HepG2 (cell line): Measurements from ENCODE around the gene MSMB. TPM values are rescaled to one million over a fixed set of nuclear protein-coding genes. Genes with fewer than 3 reads are reported as not detected.

Experiments
- ATAC-seq: fragments of 200-7000 bp; cut with Tn5 transposase; 3 replicates; pipeline ENCODE4 v1.9.1; 2020; ENCODE audit warnings: mild to moderate bottlenecking, moderate library complexity
- BruUV-seq: library from RNA; stranded (reverse); fragments of 400-500 nt; replicated peaks from 2 replicates; lab custom pipeline; 2021; lab: Mats Ljungman, UMichigan
- CTCF ChIA-PET: fragments of 300-600 bp; formaldehyde crosslinking; extraction: SDS; loops from one replicate; lab custom pipeline; 2021; ENCODE audit warnings: low total read pairs, inconsistent platforms, low intra/inter-chr PET ratio; lab: Yijun Ruan, JAX
- POLR2A ChIA-PET: fragments of 350-600 bp; sonication (Branson Sonifier 250); formaldehyde crosslinking; loops from one replicate; lab custom pipeline; 2020; ENCODE audit warnings: antibody characterized with exemption, inconsistent platforms; lab: Yijun Ruan, JAX
- DNase-seq: peaks from one replicate; pipeline ENCODE4 v3.0.0-alpha.2; 2015; ENCODE audit warnings: low spot score
- FAIRE-seq: peaks from 3 replicates; lab custom pipeline; 2011; peaks lifted over from hg19 to GRCh38; lab: Jason Lieb, UNC
- H2AFZ ChIP-seq: one replicate; pipeline ENCODE4 v1.6.1; 2011; ENCODE audit warnings: low read length, inconsistent platforms
- H3K27ac ChIP-seq: fragments of 300-600 bp; 3 replicates; pipeline ENCODE4 v1.8.0; 2011; ENCODE audit warnings: mixed run types, mild to moderate bottlenecking, mixed read lengths, low read length, inconsistent platforms; ENCODE audit not compliant: insufficient read depth; ENCODE audit errors: extremely low read length
- H3K27me3 ChIP-seq, 2 experiments: fragments of 200-600 bp in 1 of 2; 2 replicates in 1 of 2; 3 replicates in 1 of 2; pipeline versions ENCODE4 v1.6.0 to v1.8.0; 2011; ENCODE audit warnings: low read length in 2 of 2, mild to moderate bottlenecking in 2 of 2, moderate library complexity in 2 of 2, inconsistent platforms in 1 of 2; ENCODE audit not compliant: insufficient read depth in 2 of 2, control insufficient read depth in 1 of 2
- H3K36me3 ChIP-seq, 2 experiments: fragments of 200-600 bp in 1 of 2; replicated peaks in 1 of 2; 2 replicates in 1 of 2; 3 replicates in 1 of 2; pipeline versions ENCODE4 v1.5.1 to v1.8.0; 2011; ENCODE audit warnings: low read length in 2 of 2, inconsistent platforms in 1 of 2; ENCODE audit not compliant: insufficient read depth in 2 of 2, control insufficient read depth in 1 of 2
- H3K4me1 ChIP-seq: 2 replicates; pipeline ENCODE4 v1.5.1; 2012; ENCODE audit warnings: low read length, inconsistent platforms; ENCODE audit not compliant: insufficient read depth
- H3K4me2 ChIP-seq: 2 replicates; pipeline ENCODE4 v1.6.0; 2011; ENCODE audit warnings: low read depth, low read length, inconsistent platforms
- H3K4me3 ChIP-seq, 3 experiments: fragments of 200-600 bp in 1 of 3; sonication (generic), shearing (Covaris generic) in 1 of 3; replicated peaks in 1 of 3; 2 replicates each; pipeline ENCODE4 v1.5.1; 2011 to 2016; ENCODE audit warnings: low read length in 3 of 3, inconsistent platforms in 2 of 3, low read depth in 2 of 3, mild to moderate bottlenecking in 2 of 3, control low read depth in 1 of 3, mixed read lengths in 1 of 3; ENCODE audit not compliant: insufficient read depth in 1 of 3
- H3K79me2 ChIP-seq: one replicate; pipeline ENCODE4 v1.6.1; 2011; ENCODE audit warnings: low read length, inconsistent platforms; ENCODE audit not compliant: insufficient read depth
- H3K9ac ChIP-seq: 2 replicates; pipeline ENCODE4 v1.6.0; 2011; ENCODE audit warnings: mild to moderate bottlenecking, low read depth, low read length, inconsistent platforms; ENCODE audit not compliant: insufficient read depth
- H3K9me3 ChIP-seq: 2 replicates; pipeline ENCODE4 v1.5.1; 2012; ENCODE audit warnings: mild to moderate bottlenecking, low read length
- H4K20me1 ChIP-seq: 2 replicates; pipeline ENCODE4 v1.6.0; 2011; ENCODE audit warnings: inconsistent platforms, mild to moderate bottlenecking, low read length, moderate library complexity; ENCODE audit not compliant: insufficient read depth
- ATF3 ChIP-seq: sonication (generic); formaldehyde crosslinking; IDR thresholded peaks from 2 replicates; pipeline ENCODE4 v1.4.0; 2020; ENCODE audit warnings: missing genetic modification reagents
- HDAC2 ChIP-seq: sonication (generic); formaldehyde crosslinking; IDR thresholded peaks from 2 replicates; pipeline ENCODE4 v1.4.0; 2020; ENCODE audit warnings: missing genetic modification reagents
- PLSCR1 ChIP-seq: sonication (generic); formaldehyde crosslinking; IDR thresholded peaks from 2 replicates; pipeline ENCODE4 v1.5.0; 2020; ENCODE audit warnings: missing genetic modification reagents, mild to moderate bottlenecking, borderline replicate concordance
- XRCC5 ChIP-seq: fragments of 200-400 bp; formaldehyde crosslinking; optimal IDR thresholded peaks from 2 replicates; pipeline ENCODE3; 2017; ENCODE audit warnings: mild to moderate bottlenecking, low read length
- ZNF34 ChIP-seq: sonication (generic); formaldehyde crosslinking; IDR thresholded peaks from 2 replicates; pipeline ENCODE4 v1.4.0; 2020; ENCODE audit warnings: mild to moderate bottlenecking, missing genetic modification reagents, borderline replicate concordance
- ZNF646 ChIP-seq: sonication (generic); formaldehyde crosslinking; IDR thresholded peaks from 2 replicates; pipeline ENCODE4 v1.9.0; 2021; ENCODE audit warnings: mild to moderate bottlenecking, missing genetic modification reagents
- WGBS: methylation state at CpG from one replicate; pipeline ENCODE4 v1.1.6; 2017; ENCODE audit warnings: low lambda C conversion rate; 5-methylcytosine and 5-hydroxymethylcytosine counted together
- in situ Hi-C: cut with HindIII; loops from 2 replicates; pipeline ENCODE4 v1.10.0; 2017; ENCODE audit warnings: low pct_unique_long_range_greater_than_20kb; ENCODE audit not compliant: extremely low pct_ligation_motif_present
- intact Hi-C: fragments of 100-400 bp; cut with micrococcal nuclease; formaldehyde crosslinking; loops from one replicate; pipeline ENCODE4 v1.10.0; 2022; ENCODE audit not compliant: unreplicated experiment
- polyA plus RNA-seq, 8 experiments: library from polyadenylated mRNA; depleted of rRNA in 3 of 8; stranded (reverse) in 7 of 8; unstranded in 1 of 8; fragments of >200 nt; fragmentation: Illumina TruSeq in 4 of 8; extraction: Trizol in 4 of 8; gene quantifications; 2 replicates each; pipeline versions ENCODE4 v1.2.1 to v1.2.3, GENCODE V29; 2011 to 2016; ENCODE audit warnings: low read depth in 4 of 8, missing spikeins in 1 of 8, mixed read lengths in 1 of 8; ENCODE audit not compliant: insufficient read depth in 1 of 8
- total RNA-seq, 5 experiments: library from RNA; depleted of rRNA; stranded (reverse); fragments of >200 nt; fragmentation: Illumina TruSeq; extraction: Trizol; gene quantifications; 2 replicates each; pipeline ENCODE4 v1.2.3, GENCODE V29; 2016; ENCODE audit warnings: low read depth in 1 of 5
- TF ChIP-seq, protein P1 (sequence below): IDR thresholded peaks from 2 replicates; pipeline ENCODE4 v1.6.1; 2016; ENCODE audit warnings: control low read depth
- TF ChIP-seq, protein P2 (sequence below): sonication (generic); formaldehyde crosslinking; IDR thresholded peaks from 2 replicates; pipeline ENCODE4 v1.5.0; 2020; ENCODE audit warnings: mild to moderate bottlenecking, missing genetic modification reagents

The MSMB gene
- total and polyA plus RNA-seq, 2 of the 13 experiments (the other 11 are each of a cell fraction or from before 2014, with no cell fraction given): 0.84 TPM; not detected in 1

DNA sequence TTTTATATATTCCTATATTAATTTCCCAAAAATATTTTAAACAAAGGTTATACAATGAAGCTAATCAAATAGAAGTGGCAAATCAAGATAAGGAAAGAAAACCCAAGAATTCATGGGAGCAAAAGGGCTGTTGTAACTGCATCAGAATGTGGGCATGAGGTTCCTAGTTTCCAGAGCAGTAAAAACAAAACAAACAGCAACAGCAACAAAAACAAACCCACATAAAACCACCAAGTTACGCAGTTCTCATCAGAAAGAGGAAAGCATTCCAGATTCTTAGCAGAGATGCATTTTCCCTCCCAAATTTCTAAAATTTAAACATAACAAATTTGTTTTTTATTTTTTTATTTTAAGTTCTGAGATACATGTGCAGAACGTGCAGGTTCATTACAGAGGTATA is 34.8 kb upstream of the MSMB start (continued):
- TF ChIP-seq ZNF646 (CRISPR knock-in tag): no peak
- no peak for TF ChIP-seq XRCC5
- TF ChIP-seq, protein P1, sequence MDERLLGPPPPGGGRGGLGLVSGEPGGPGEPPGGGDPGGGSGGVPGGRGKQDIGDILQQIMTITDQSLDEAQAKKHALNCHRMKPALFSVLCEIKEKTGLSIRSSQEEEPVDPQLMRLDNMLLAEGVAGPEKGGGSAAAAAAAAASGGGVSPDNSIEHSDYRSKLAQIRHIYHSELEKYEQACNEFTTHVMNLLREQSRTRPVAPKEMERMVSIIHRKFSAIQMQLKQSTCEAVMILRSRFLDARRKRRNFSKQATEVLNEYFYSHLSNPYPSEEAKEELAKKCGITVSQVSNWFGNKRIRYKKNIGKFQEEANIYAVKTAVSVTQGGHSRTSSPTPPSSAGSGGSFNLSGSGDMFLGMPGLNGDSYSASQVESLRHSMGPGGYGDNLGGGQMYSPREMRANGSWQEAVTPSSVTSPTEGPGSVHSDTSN (CRISPR knock-in tag): no peak

DNA sequence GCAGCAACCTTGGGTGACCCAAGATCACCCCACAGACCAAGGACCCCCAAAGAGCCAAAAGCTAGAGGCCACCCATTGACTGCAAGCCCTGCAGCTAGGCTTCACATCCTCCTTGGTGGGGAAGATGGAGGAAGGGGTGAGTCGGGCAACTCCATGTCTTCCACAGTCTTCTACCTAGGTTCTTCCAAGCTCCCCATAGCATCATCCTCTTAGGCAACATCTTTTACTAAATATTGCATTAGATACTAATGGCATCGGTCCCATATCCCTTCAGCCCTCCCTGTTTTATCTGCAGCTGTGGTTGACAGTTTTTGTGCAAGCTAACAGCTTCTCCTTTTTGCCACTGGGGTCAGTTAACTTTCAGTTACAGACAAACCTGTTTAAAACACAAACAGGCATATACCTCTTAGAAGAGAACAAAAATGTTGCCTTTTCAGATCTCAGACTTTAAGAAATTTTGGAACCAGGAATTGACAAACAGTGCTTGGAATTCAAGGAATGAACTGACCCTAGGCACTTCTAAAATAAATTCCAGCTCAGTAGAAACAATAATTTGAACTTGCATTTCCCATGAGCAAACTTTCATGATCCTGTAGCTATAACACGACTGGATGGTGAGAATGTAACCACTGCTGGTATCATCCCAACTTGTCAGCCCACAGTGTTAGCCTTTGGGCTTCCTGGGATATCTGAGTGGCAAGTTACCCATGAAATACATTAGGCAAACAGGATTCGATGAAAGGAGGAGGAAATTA is 33.9 kb upstream of the MSMB start:
- no peaks in the 10 kb centered on the region for H4K20me1 ChIP-seq
- BruUV-seq: no TSS peak
- POLR2A ChIA-PET: no interaction called here
- intact Hi-C loops (no loop called here), in situ Hi-C loops (no loop called here)
- ATAC-seq: no peak
- no peak overlapping the region for H3K4me3 ChIP-seq
- no peak overlapping the region for H3K9ac ChIP-seq
- no peaks in the 10 kb centered on the region for H3K9me3 ChIP-seq
- H3K27ac ChIP-seq: no peak overlapping the region
- H3K27me3 ChIP-seq: peaks cover 0 to 2% of the 10 kb centered on the region in 2 experiments; a peak in 1 of 5 replicates
- DNase-seq: no peak
- CTCF ChIA-PET: no interaction called here
- peaks cover 53% of the 10 kb centered on the region for H3K4me1 ChIP-seq
- H3K4me2 ChIP-seq: no peak overlapping the region
- no peaks in the 10 kb centered on the region for H3K79me2 ChIP-seq
- no peak for FAIRE-seq
- WGBS: 33% methylated on average over 4 of the region's 4 CpGs
- H3K36me3 ChIP-seq: no peaks in the 10 kb centered on the region
- no peak overlapping the region for H2AFZ ChIP-seq
- TF ChIP-seq ATF3: no peak
- TF ChIP-seq ZNF34 (CRISPR knock-in tag): no peak
- TF ChIP-seq HDAC2 (CRISPR knock-in tag): no peak
- no peak for TF ChIP-seq PLSCR1
- TF ChIP-seq, protein P2, sequence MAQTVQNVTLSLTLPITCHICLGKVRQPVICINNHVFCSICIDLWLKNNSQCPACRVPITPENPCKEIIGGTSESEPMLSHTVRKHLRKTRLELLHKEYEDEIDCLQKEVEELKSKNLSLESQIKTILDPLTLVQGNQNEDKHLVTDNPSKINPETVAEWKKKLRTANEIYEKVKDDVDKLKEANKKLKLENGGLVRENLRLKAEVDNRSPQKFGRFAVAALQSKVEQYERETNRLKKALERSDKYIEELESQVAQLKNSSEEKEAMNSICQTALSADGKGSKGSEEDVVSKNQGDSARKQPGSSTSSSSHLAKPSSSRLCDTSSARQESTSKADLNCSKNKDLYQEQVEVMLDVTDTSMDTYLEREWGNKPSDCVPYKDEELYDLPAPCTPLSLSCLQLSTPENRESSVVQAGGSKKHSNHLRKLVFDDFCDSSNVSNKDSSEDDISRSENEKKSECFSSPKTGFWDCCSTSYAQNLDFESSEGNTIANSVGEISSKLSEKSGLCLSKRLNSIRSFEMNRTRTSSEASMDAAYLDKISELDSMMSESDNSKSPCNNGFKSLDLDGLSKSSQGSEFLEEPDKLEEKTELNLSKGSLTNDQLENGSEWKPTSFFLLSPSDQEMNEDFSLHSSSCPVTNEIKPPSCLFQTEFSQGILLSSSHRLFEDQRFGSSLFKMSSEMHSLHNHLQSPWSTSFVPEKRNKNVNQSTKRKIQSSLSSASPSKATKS (CRISPR knock-in tag): no peak
